Duodenal mucosa (tissue), 2 donors: Measurements from ENCODE around the gene NFATC2IP.

ENCODE experiments used
- H3K27ac ChIP-seq: one replicate; pipeline ENCODE4 v1.7.0; 2013; ENCODE audit warnings: low read depth, low read length
- H3K27me3 ChIP-seq, 2 donors: one replicate each; pipeline ENCODE4 v1.7.0; 2013; ENCODE audit warnings: low read length in 2 of 2, control low read depth in 1 of 2; ENCODE audit not compliant: insufficient read depth in 2 of 2, control insufficient read depth in 1 of 2
- H3K36me3 ChIP-seq, 2 donors: one replicate each; pipeline ENCODE4 v1.7.0; 2013; ENCODE audit warnings: low read length in 2 of 2, control low read depth in 1 of 2; ENCODE audit not compliant: insufficient read depth in 2 of 2, control insufficient read depth in 1 of 2
- H3K4me1 ChIP-seq, 2 donors: one replicate each; pipeline ENCODE4 v1.7.0; 2013; ENCODE audit warnings: low read length in 2 of 2, control low read depth in 1 of 2; ENCODE audit not compliant: insufficient read depth in 2 of 2, control insufficient read depth in 1 of 2
- H3K4me3 ChIP-seq, 2 donors: one replicate each; pipeline ENCODE4 v1.7.0; 2013; ENCODE audit warnings: low read length in 2 of 2, low read depth in 1 of 2
- H3K9ac ChIP-seq, 2 donors: one replicate each; pipeline ENCODE4 v1.7.0; 2013; ENCODE audit warnings: low read length in 2 of 2, low read depth in 1 of 2
- H3K9me3 ChIP-seq, 2 donors: one replicate each; pipeline ENCODE4 v1.7.0; 2013; ENCODE audit warnings: low read length in 2 of 2, control low read depth in 1 of 2; ENCODE audit not compliant: control insufficient read depth in 1 of 2

NFATC2IP gene

DNA sequence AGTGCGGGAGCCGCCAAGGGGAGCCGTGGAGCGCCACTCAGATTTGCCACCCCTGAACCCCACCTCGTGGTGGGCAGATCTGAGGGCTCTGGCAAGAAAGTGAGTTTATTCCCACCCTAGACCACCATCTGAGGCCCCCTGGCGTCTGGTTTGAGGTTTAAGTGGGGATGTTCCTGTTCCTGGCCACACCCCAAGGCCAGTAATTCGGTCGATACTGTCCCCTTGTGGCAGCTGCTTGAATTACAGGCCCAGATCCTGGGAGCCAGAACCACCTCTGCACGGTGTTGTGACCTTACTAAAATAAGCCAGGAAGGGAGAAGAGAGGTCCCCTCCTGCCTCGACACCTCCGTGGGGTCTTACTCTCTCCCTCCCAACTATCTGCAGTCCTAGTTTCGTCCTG is 30.8 kb downstream of the NFATC2IP start:
- Histone ChIP-seq H3K27ac (no peak overlapping the region), H3K27me3 (no peaks in the 10 kb centered on the region), H3K9ac (no peak overlapping the region), H3K9me3 (no peaks in the 10 kb centered on the region), H3K36me3 (peaks cover 21 to 52% of the 10 kb centered on the region in 2 donors), H3K4me1 (peaks cover 0 to 5% of the 10 kb centered on the region in 2 donors), H3K4me3 (no peak overlapping the region)

DNA sequence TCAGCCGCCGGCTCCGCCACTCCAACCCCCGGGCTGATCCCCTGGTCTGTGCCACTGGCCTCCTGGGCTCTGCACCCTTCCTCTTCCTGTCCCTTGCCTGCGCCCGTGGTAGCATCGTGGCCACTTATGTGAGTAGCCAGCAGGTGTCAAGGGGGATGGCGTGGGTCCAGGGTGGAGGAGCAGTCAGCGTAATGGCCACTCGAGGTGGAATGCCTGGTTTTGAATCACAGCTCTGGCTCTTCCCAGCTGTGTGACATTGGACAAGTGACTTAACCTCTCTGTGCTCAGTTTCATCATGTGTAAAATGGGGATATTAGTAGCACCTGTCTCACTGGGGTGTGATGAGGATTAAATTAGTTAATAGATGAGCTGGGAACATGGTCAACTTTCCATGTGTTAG is 31.7 kb downstream of the NFATC2IP start:
- Histone ChIP-seq H3K9me3 (no peaks in the 10 kb centered on the region), H3K36me3 (peaks cover 28 to 59% of the 10 kb centered on the region in 2 donors), H3K27me3 (no peaks in the 10 kb centered on the region), H3K4me3 (no peak overlapping the region), H3K9ac (no peak overlapping the region), H3K27ac (no peak overlapping the region), H3K4me1 (peaks cover 0 to 5% of the 10 kb centered on the region in 2 donors)

DNA sequence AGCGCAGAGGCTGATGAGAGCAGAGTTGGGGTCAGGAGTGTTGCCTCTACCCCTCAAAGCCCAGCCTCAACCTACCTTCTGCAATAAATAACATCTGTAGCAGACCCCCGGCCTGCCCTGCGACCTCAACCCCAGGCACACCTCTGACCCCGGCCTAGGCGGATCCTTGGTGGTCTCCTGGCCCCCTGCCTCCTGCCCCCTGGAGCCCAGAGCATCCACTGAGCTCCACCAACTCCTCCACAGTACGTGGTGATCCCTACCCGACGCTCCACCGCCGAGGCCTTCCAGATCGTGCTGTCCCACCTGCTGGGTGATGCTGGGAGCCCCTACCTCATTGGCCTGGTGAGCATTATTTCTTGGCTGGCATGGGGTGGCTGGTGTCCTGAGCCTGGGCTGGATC is 32.2 kb downstream of the NFATC2IP start:
- Histone ChIP-seq H3K36me3 (peaks cover 29 to 57% of the 10 kb centered on the region in 2 donors), H3K9me3 (no peaks in the 10 kb centered on the region), H3K27me3 (no peaks in the 10 kb centered on the region)

GRCh38 chr16:28983644-28984043 is 32.9 kb downstream of the NFATC2IP start:
- peaks cover 29 to 51% of the 10 kb centered on the region in 2 donors for H3K36me3 ChIP-seq
- no peaks in the 10 kb centered on the region for H3K9me3 ChIP-seq
- H3K4me1 ChIP-seq: peaks cover 0 to 5% of the 10 kb centered on the region in 2 donors
- no peak overlapping the region for H3K27ac ChIP-seq
- no peak overlapping the region for H3K4me3 ChIP-seq
- no peak overlapping the region for H3K9ac ChIP-seq
- no peaks in the 10 kb centered on the region for H3K27me3 ChIP-seq

More for the DNA sequence above, 32.2 kb downstream of the NFATC2IP start:
- Histone ChIP-seq H3K27ac (no peak overlapping the region), H3K4me3 (no peak overlapping the region), H3K9ac (no peak overlapping the region), H3K4me1 (peaks cover 0 to 5% of the 10 kb centered on the region in 2 donors)

DNA sequence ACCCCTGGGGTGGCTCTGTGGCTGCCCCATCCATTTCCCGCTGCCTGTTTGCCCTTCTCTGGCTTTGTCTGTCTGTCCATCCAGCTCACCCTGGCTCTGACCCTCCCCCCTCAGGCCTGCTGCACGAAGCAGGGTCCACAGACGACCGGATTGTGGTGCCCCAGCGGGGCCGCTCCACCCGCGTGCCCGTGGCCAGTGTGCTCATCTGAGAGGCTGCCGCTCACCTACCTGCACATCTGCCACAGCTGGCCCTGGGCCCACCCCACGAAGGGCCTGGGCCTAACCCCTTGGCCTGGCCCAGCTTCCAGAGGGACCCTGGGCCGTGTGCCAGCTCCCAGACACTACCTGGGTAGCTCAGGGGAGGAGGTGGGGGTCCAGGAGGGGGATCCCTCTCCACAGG is 33.4 kb downstream of the NFATC2IP start:
- Histone ChIP-seq H3K9ac (peak overlapping the region in 1 of 2 donors; percentile 25), H3K4me3 (peak overlapping the region in 1 of 2 donors; percentile 17), H3K36me3 (peaks cover 29 to 48% of the 10 kb centered on the region in 2 donors), H3K27ac (no peak overlapping the region), H3K4me1 (peaks cover 0 to 5% of the 10 kb centered on the region in 2 donors), H3K9me3 (no peaks in the 10 kb centered on the region), H3K27me3 (no peaks in the 10 kb centered on the region)

GRCh38 chr16:28984619-28985135 is 33.9 kb downstream of the NFATC2IP start, which contains the start of gene LAT:
Gene LAT, plus strand, starts transcription at chr16:28985052. Its CDS starts 366 bp downstream, at chr16:28985418.
- H3K27me3 ChIP-seq: no peaks in the 10 kb centered on the region
- peaks cover 29 to 44% of the 10 kb centered on the region in 2 donors for H3K36me3 ChIP-seq
- H3K9ac ChIP-seq: peak within 1 kb of the TSS; percentile 25 to 35
- H3K27ac ChIP-seq: no peak within 1 kb of the TSS
- H3K9me3 ChIP-seq: no peaks in the 10 kb centered on the region
- peak within 1 kb of the TSS; percentile 40 to 58 for H3K4me3 ChIP-seq
- peaks cover 0 to 9% of the 10 kb centered on the region in 2 donors for H3K4me1 ChIP-seq

- no peak overlapping the region for H3K27ac ChIP-seq
- H3K4me3 ChIP-seq: peak overlapping the region; percentile 40 to 58
- H3K4me1 ChIP-seq: peaks cover 0 to 9% of the 10 kb centered on the region in 2 donors
- no peaks in the 10 kb centered on the region for H3K9me3 ChIP-seq
- no peaks in the 10 kb centered on the region for H3K27me3 ChIP-seq
- peak overlapping the region; percentile 10 to 35 for H3K9ac ChIP-seq
- H3K36me3 ChIP-seq: peaks cover 29 to 47% of the 10 kb centered on the region in 2 donors
Measured at GRCh38 chr16:28985211-28986041, 34.7 kb downstream of the NFATC2IP start.

GRCh38 chr16:28986046-28986445 is 35.3 kb downstream of the NFATC2IP start:
- no peaks in the 10 kb centered on the region for H3K9me3 ChIP-seq
- no peaks in the 10 kb centered on the region for H3K27me3 ChIP-seq
- H3K36me3 ChIP-seq: peaks cover 26 to 44% of the 10 kb centered on the region in 2 donors
- H3K9ac ChIP-seq: peak overlapping the region in 1 of 2 donors; percentile 35
- H3K4me3 ChIP-seq: peak overlapping the region; percentile 40 to 58
- peaks cover 0 to 9% of the 10 kb centered on the region in 2 donors for H3K4me1 ChIP-seq
- no peak overlapping the region for H3K27ac ChIP-seq

DNA sequence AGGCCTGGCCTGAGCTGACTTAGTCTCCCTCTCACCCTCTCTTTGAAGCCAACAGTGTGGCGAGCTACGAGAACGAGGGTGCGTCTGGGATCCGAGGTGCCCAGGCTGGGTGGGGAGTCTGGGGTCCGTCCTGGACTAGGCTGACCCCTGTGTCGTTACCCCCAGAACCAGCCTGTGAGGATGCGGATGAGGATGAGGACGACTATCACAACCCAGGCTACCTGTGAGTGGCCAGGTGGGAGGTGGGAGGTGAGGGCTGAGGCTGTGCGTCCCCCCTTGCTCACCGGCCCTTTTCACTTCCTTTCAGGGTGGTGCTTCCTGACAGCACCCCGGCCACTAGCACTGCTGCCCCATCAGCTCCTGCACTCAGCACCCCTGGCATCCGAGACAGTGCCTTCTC is 35.8 kb downstream of the NFATC2IP start:
- peaks cover 0 to 9% of the 10 kb centered on the region in 2 donors for H3K4me1 ChIP-seq
- H3K4me3 ChIP-seq: peak overlapping the region; percentile 29 to 58
- no peak overlapping the region for H3K9ac ChIP-seq
- H3K9me3 ChIP-seq: no peaks in the 10 kb centered on the region
- H3K36me3 ChIP-seq: peaks cover 22 to 40% of the 10 kb centered on the region in 2 donors
- no peak overlapping the region for H3K27ac ChIP-seq
- no peaks in the 10 kb centered on the region for H3K27me3 ChIP-seq

GRCh38 chr16:28987170-28987853 is 36.6 kb downstream of the NFATC2IP start:
- no peak overlapping the region for H3K9ac ChIP-seq
- no peaks in the 10 kb centered on the region for H3K9me3 ChIP-seq
- peaks cover 15 to 32% of the 10 kb centered on the region in 2 donors for H3K36me3 ChIP-seq
- no peak overlapping the region for H3K27ac ChIP-seq
- H3K27me3 ChIP-seq: no peaks in the 10 kb centered on the region
- H3K4me3 ChIP-seq: no peak overlapping the region
- H3K4me1 ChIP-seq: peaks cover 0 to 9% of the 10 kb centered on the region in 2 donors
